IMR-90 (cell line): ENCODE data around the gene HTR3A. TPM values are rescaled to one million over a fixed set of nuclear protein-coding genes. Genes with fewer than 3 reads are reported as not detected.

ENCODE experiments used
- ATAC-seq: fragments of 200-7000 bp; cut with Tn5 transposase; 2 replicates; pipeline ENCODE4 v1.9.1; 2020; ENCODE audit warnings: low read depth, mild to moderate bottlenecking, moderate library complexity
- BruUV-seq: library from RNA; stranded (reverse); fragments of 400-500 nt; replicated peaks from 2 replicates; lab custom pipeline; 2021; lab: Mats Ljungman, UMichigan
- CTCF ChIA-PET: fragments of 300-600 bp; formaldehyde crosslinking; extraction: SDS; loops from one replicate; lab custom pipeline; 2021; ENCODE audit warnings: antibody characterized with exemption; lab: Yijun Ruan, JAX
- POLR2A ChIA-PET: fragments of 300-600 bp; sonication (Branson Sonifier 250); formaldehyde crosslinking; loops from one replicate; lab custom pipeline; 2022; ENCODE audit warnings: antibody characterized with exemption; ENCODE audit not compliant: unreplicated experiment; lab: Charles Lee
- DNase-seq: peaks from one replicate; pipeline ENCODE4 v3.0.0; 2013
- H2AFZ ChIP-seq: replicated peaks from 2 replicates; pipeline ENCODE3; 2013; ENCODE audit warnings: low read length, mild to moderate bottlenecking; ENCODE audit not compliant: poor library complexity
- H2AK5ac ChIP-seq: 2 replicates; pipeline ENCODE4 v1.6.1; 2013; ENCODE audit warnings: low read depth, low read length, inconsistent platforms
- H2AK9ac ChIP-seq: replicated peaks from 2 replicates; pipeline ENCODE3; 2013; ENCODE audit warnings: mild to moderate bottlenecking, low read depth, low read length, moderate library complexity; ENCODE audit not compliant: poor library complexity
- H2BK120ac ChIP-seq: 2 replicates; pipeline ENCODE4 v1.6.1; 2013; ENCODE audit warnings: low read depth, low read length, inconsistent platforms
- H2BK15ac ChIP-seq: 3 replicates; pipeline ENCODE4 v1.6.1; 2013; ENCODE audit warnings: low read depth, low read length, inconsistent platforms
- H2BK20ac ChIP-seq: 2 replicates; pipeline ENCODE4 v1.6.1; 2013; ENCODE audit warnings: low read depth, mild to moderate bottlenecking, inconsistent platforms, low read length, moderate library complexity
- H2BK5ac ChIP-seq: 2 replicates; pipeline ENCODE4 v1.6.1; 2013; ENCODE audit warnings: mild to moderate bottlenecking, low read depth, low read length, inconsistent platforms; ENCODE audit not compliant: poor library complexity, severe bottlenecking
- H3K14ac ChIP-seq: replicated peaks from 2 replicates; pipeline ENCODE4 v1.6.1; 2013; ENCODE audit warnings: low read depth, low read length, inconsistent platforms
- H3K18ac ChIP-seq: 2 replicates; pipeline ENCODE4 v1.6.1; 2013; ENCODE audit warnings: low read depth, low read length, control low read depth
- H3K23ac ChIP-seq: 2 replicates; pipeline ENCODE4 v1.6.1; 2013; ENCODE audit warnings: low read depth, low read length, inconsistent platforms
- H3K27ac ChIP-seq: 2 replicates; pipeline ENCODE4 v1.5.1; 2013; ENCODE audit warnings: mild to moderate bottlenecking, control low read depth, low read length; ENCODE audit not compliant: insufficient read depth
- H3K27me3 ChIP-seq: 2 replicates; pipeline ENCODE4 v1.6.1; 2013; ENCODE audit warnings: low read length; ENCODE audit not compliant: control insufficient read depth, insufficient read depth
- H3K36me3 ChIP-seq: 2 replicates; pipeline ENCODE4 v1.6.1; 2013; ENCODE audit warnings: low read length, mixed read lengths; ENCODE audit not compliant: control insufficient read depth, insufficient read depth
- H3K4ac ChIP-seq: 2 replicates; pipeline ENCODE4 v1.6.1; 2013; ENCODE audit warnings: low read depth, low read length, inconsistent platforms
- H3K4me1 ChIP-seq: 2 replicates; pipeline ENCODE4 v1.6.1; 2013; ENCODE audit warnings: low read length, mixed read lengths; ENCODE audit not compliant: control insufficient read depth, insufficient read depth
- H3K4me2 ChIP-seq: 2 replicates; pipeline ENCODE4 v1.6.1; 2013; ENCODE audit warnings: low read depth, mild to moderate bottlenecking, control low read depth, low read length, moderate library complexity
- H3K4me3 ChIP-seq: 2 replicates; pipeline ENCODE4 v1.5.1; 2013; ENCODE audit warnings: low read depth, mild to moderate bottlenecking, control low read depth, low read length, moderate library complexity; ENCODE audit not compliant: insufficient read depth
- H3K56ac ChIP-seq: 2 replicates; pipeline ENCODE4 v1.6.1; 2013; ENCODE audit warnings: low read length, inconsistent platforms; ENCODE audit not compliant: insufficient read depth; ENCODE audit errors: extremely low read depth
- H3K79me1 ChIP-seq, 2 experiments: 2 replicates each; pipeline ENCODE4 v1.6.1; 2013; ENCODE audit warnings: low read length in 2 of 2, inconsistent platforms in 1 of 2, low read depth in 1 of 2
- H3K9ac ChIP-seq: 2 replicates; pipeline ENCODE4 v1.6.1; 2013; ENCODE audit warnings: low read depth, low read length, control low read depth
- H3K9me1 ChIP-seq: 2 replicates; pipeline ENCODE4 v1.6.1; 2013; ENCODE audit warnings: low read length, inconsistent platforms; ENCODE audit not compliant: insufficient read depth
- H3K9me3 ChIP-seq: 2 replicates; pipeline ENCODE4 v1.6.1; 2013; ENCODE audit warnings: low read length; ENCODE audit not compliant: control insufficient read depth, insufficient read depth
- H4K20me1 ChIP-seq: 2 replicates; pipeline ENCODE4 v1.6.1; 2013; ENCODE audit warnings: low read length, inconsistent platforms; ENCODE audit not compliant: insufficient read depth
- H4K5ac ChIP-seq: 2 replicates; pipeline ENCODE4 v1.6.1; 2013; ENCODE audit warnings: mild to moderate bottlenecking, low read depth, low read length, control low read depth
- H4K8ac ChIP-seq, 2 experiments: 2 replicates each; pipeline ENCODE4 v1.6.1; 2013; ENCODE audit warnings: low read depth in 2 of 2, low read length in 2 of 2, control low read depth in 1 of 2, inconsistent platforms in 1 of 2
- H4K91ac ChIP-seq: 2 replicates; pipeline ENCODE4 v1.6.1; 2013; ENCODE audit warnings: low read depth, low read length, inconsistent platforms; ENCODE audit not compliant: insufficient read depth
- BHLHE40 ChIP-seq: fragments of 150-350 bp; IDR thresholded peaks from 2 replicates; pipeline ENCODE4 v1.6.1; 2016; ENCODE audit warnings: mild to moderate bottlenecking, low read depth, low read length
- CEBPB ChIP-seq: IDR thresholded peaks from 2 replicates; pipeline ENCODE4 v1.6.1; 2012; ENCODE audit warnings: low read depth, low read length, improper control_type of control experiment
- CHD1 ChIP-seq: IDR thresholded peaks from 2 replicates; pipeline ENCODE4 v1.6.1; 2012; ENCODE audit warnings: low read depth, low read length, improper control_type of control experiment
- FOS ChIP-seq: fragments of 150-350 bp; IDR thresholded peaks from 2 replicates; pipeline ENCODE4 v1.6.1; 2016; ENCODE audit warnings: low read depth, low read length
- MAFK ChIP-seq: IDR thresholded peaks from 2 replicates; pipeline ENCODE4 v1.6.1; 2012; ENCODE audit warnings: low read depth, low read length, improper control_type of control experiment
- MAZ ChIP-seq: IDR thresholded peaks from 2 replicates; pipeline ENCODE4 v1.6.1; 2012; ENCODE audit warnings: low read depth, mild to moderate bottlenecking, low read length, improper control_type of control experiment, moderate library complexity, borderline replicate concordance
- MXI1 ChIP-seq: IDR thresholded peaks from 2 replicates; pipeline ENCODE4 v1.6.1; 2012; ENCODE audit warnings: low read depth, mild to moderate bottlenecking, low read length, moderate library complexity, borderline replicate concordance
- NFE2L2 ChIP-seq: fragments of 150-350 bp; IDR thresholded peaks from 2 replicates; pipeline ENCODE4 v1.6.1; 2016; ENCODE audit warnings: low read depth, mild to moderate bottlenecking, low read length
- POLR2A ChIP-seq: IDR thresholded peaks from 2 replicates; pipeline ENCODE4 v1.6.1; 2012; ENCODE audit warnings: mild to moderate bottlenecking, low read depth, low read length
- RAD21 ChIP-seq: IDR thresholded peaks from 2 replicates; pipeline ENCODE4 v1.6.1; 2012; ENCODE audit warnings: low read length, improper control_type of control experiment
- RCOR1 ChIP-seq: IDR thresholded peaks from 2 replicates; pipeline ENCODE4 v1.6.1; 2012; ENCODE audit warnings: mild to moderate bottlenecking, low read length, improper control_type of control experiment; ENCODE audit not compliant: insufficient replicate concordance
- RFX5 ChIP-seq: IDR thresholded peaks from 2 replicates; pipeline ENCODE4 v1.8.0; 2012; ENCODE audit warnings: low read depth, mild to moderate bottlenecking, low read length, moderate library complexity
- SMC3 ChIP-seq: fragments of 150-350 bp; IDR thresholded peaks from 2 replicates; pipeline ENCODE4 v1.6.1; 2016; ENCODE audit warnings: low read depth, mild to moderate bottlenecking, antibody characterized with exemption, low read length, moderate library complexity
- WGBS, 2 experiments: methylation state at CpG; one replicate each; pipeline versions ENCODE4 v1.1.5 to v1.1.7; 2013; ENCODE audit warnings: missing lambda C conversion rate in 2 of 2; ENCODE audit not compliant: insufficient read length in 1 of 2; ENCODE audit errors: extremely low coverage in 2 of 2; 5-methylcytosine and 5-hydroxymethylcytosine counted together
- dilution Hi-C: fragments of 300-500 bp; cut with HindIII; formaldehyde crosslinking; loops from one replicate; pipeline ENCODE4 v1.14.3; 2018; ENCODE audit warnings: low sequenced_read_pairs; ENCODE audit not compliant: unreplicated experiment
- in situ Hi-C: fragments of 300-500 bp; cut with MboI; formaldehyde crosslinking; loops from 3 replicates; pipeline ENCODE4 v1.14.3; 2019; ENCODE audit warnings: low sequenced_read_pairs, inconsistent platforms, mixed read lengths
- intact Hi-C: fragments of 100-400 bp; cut with micrococcal nuclease; formaldehyde crosslinking; loops from 2 replicates; pipeline ENCODE4 v1.10.0; 2022
- polyA plus RNA-seq, 3 experiments: library from polyadenylated mRNA; depleted of rRNA; stranded (reverse); fragments of >200 nt; gene quantifications; 2 replicates each; pipeline ENCODE4 v1.2.3, GENCODE V29; 2012; ENCODE audit warnings: low replicate concordance in 1 of 3
- total RNA-seq: library from RNA; depleted of rRNA; stranded (reverse); fragments of >200 nt; gene quantifications from 2 replicates; pipeline ENCODE4 v1.2.3, GENCODE V29; 2012
- TF ChIP-seq, protein P1 (sequence below): fragments of 150-350 bp; IDR thresholded peaks from 2 replicates; pipeline ENCODE4 v1.6.1; 2016; ENCODE audit warnings: low read depth, mild to moderate bottlenecking, low read length, moderate library complexity, borderline replicate concordance
- TF ChIP-seq, protein P2 (sequence below): fragments of 150-350 bp; IDR thresholded peaks from 2 replicates; pipeline ENCODE4 v1.6.1; 2017; ENCODE audit warnings: mild to moderate bottlenecking, antibody characterized with exemption, low read length, low read depth
- TF ChIP-seq, protein P3 (sequence below): conservative IDR thresholded peaks from 2 replicates; pipeline ENCODE4 v1.5.1; 2012; ENCODE audit warnings: mild to moderate bottlenecking, low read depth, low read length, improper control_type of control experiment

HTR3A gene
- total and polyA plus RNA-seq, 2 of the 4 experiments (the other 2 are of a cell fraction): not detected

DNA sequence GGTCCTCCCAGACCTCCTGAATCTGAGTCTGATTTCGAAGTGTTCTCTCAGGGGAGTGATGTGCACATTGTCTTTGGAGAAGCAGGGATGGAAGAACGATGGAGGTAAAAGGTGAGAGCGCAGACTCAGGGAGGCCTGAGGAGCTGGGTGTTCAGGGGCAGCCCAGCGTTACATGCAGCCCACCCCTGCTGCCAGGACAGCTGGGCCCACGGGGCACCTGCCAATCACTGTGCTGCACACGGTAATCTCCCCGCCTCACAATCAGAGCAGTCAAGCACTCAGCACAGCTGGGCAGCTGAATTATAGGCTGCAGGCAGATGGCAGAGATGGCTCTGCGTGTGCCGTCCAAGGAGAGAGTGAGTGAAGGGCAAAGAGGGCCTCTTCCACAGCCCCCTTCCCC is 17.9 kb upstream of the HTR3A start:
- no peaks in the 10 kb centered on the region for H3K9me3 ChIP-seq
- no peak overlapping the region for H2AFZ ChIP-seq
- H2BK20ac ChIP-seq: no peak overlapping the region
- intact Hi-C loops: no loop called here
- H3K23ac ChIP-seq: no peak overlapping the region
- CTCF ChIA-PET: no interaction called here
- no peak overlapping the region for H3K56ac ChIP-seq
- no peak overlapping the region for H3K14ac ChIP-seq
- dilution Hi-C loops: no loop called here
- no peak overlapping the region for H4K91ac ChIP-seq
- H3K4me3 ChIP-seq: no peak overlapping the region
- no TSS peak for BruUV-seq
- in situ Hi-C loops: no loop called here
- no peaks in the 10 kb centered on the region for H3K79me1 ChIP-seq
- no peak overlapping the region for H2BK15ac ChIP-seq
- no peak overlapping the region for H3K27ac ChIP-seq
- no peaks in the 10 kb centered on the region for H4K20me1 ChIP-seq
- H3K9me1 ChIP-seq: no peaks in the 10 kb centered on the region
- H3K4me1 ChIP-seq: no peaks in the 10 kb centered on the region
- H2BK120ac ChIP-seq: no peak overlapping the region
- H4K5ac ChIP-seq: no peak overlapping the region
- no peak for TF ChIP-seq CEBPB
- TF ChIP-seq SMC3: no peak
- no peak for TF ChIP-seq POLR2A
- TF ChIP-seq, protein P1, sequence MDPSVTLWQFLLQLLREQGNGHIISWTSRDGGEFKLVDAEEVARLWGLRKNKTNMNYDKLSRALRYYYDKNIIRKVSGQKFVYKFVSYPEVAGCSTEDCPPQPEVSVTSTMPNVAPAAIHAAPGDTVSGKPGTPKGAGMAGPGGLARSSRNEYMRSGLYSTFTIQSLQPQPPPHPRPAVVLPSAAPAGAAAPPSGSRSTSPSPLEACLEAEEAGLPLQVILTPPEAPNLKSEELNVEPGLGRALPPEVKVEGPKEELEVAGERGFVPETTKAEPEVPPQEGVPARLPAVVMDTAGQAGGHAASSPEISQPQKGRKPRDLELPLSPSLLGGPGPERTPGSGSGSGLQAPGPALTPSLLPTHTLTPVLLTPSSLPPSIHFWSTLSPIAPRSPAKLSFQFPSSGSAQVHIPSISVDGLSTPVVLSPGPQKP: no peak
- no peak for TF ChIP-seq MXI1
- TF ChIP-seq, protein P2, sequence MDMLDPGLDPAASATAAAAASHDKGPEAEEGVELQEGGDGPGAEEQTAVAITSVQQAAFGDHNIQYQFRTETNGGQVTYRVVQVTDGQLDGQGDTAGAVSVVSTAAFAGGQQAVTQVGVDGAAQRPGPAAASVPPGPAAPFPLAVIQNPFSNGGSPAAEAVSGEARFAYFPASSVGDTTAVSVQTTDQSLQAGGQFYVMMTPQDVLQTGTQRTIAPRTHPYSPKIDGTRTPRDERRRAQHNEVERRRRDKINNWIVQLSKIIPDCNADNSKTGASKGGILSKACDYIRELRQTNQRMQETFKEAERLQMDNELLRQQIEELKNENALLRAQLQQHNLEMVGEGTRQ: no peak
- TF ChIP-seq, protein P3, sequence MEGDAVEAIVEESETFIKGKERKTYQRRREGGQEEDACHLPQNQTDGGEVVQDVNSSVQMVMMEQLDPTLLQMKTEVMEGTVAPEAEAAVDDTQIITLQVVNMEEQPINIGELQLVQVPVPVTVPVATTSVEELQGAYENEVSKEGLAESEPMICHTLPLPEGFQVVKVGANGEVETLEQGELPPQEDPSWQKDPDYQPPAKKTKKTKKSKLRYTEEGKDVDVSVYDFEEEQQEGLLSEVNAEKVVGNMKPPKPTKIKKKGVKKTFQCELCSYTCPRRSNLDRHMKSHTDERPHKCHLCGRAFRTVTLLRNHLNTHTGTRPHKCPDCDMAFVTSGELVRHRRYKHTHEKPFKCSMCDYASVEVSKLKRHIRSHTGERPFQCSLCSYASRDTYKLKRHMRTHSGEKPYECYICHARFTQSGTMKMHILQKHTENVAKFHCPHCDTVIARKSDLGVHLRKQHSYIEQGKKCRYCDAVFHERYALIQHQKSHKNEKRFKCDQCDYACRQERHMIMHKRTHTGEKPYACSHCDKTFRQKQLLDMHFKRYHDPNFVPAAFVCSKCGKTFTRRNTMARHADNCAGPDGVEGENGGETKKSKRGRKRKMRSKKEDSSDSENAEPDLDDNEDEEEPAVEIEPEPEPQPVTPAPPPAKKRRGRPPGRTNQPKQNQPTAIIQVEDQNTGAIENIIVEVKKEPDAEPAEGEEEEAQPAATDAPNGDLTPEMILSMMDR: no peak
- no peak for TF ChIP-seq MAFK
- no peak for TF ChIP-seq NFE2L2
- no peak for TF ChIP-seq BHLHE40
- no peak for TF ChIP-seq RFX5
- no peak for TF ChIP-seq CHD1
- TF ChIP-seq MAZ: no peak
- no peak for TF ChIP-seq RCOR1
- TF ChIP-seq FOS: no peak
- TF ChIP-seq RAD21: no peak
- H4K8ac ChIP-seq: no peak overlapping the region
- H3K9ac ChIP-seq: no peak overlapping the region
- 40% methylated on average over 1 of the region's 9 CpGs; no CpG with 5 or more reads in 1 of the 2 experiments for whole genome bisulfite sequencing, 2 experiments
- H2AK9ac ChIP-seq: no peak overlapping the region
- no peaks in the 10 kb centered on the region for H3K36me3 ChIP-seq
- no peak overlapping the region for H3K4me2 ChIP-seq
- H3K18ac ChIP-seq: no peak overlapping the region
- POLR2A ChIA-PET: no interaction called here
- no peak overlapping the region for H3K4ac ChIP-seq
- DNase-seq: no peak
- no peak overlapping the region for H2AK5ac ChIP-seq
- H2BK5ac ChIP-seq: no peak overlapping the region
- H3K27me3 ChIP-seq: peaks cover 4% of the 10 kb centered on the region; the same call in 1 of the 2 replicates
- ATAC-seq: no peak
